ENCODE data around the gene ARHGEF11.

Gene ARHGEF11

DNA sequence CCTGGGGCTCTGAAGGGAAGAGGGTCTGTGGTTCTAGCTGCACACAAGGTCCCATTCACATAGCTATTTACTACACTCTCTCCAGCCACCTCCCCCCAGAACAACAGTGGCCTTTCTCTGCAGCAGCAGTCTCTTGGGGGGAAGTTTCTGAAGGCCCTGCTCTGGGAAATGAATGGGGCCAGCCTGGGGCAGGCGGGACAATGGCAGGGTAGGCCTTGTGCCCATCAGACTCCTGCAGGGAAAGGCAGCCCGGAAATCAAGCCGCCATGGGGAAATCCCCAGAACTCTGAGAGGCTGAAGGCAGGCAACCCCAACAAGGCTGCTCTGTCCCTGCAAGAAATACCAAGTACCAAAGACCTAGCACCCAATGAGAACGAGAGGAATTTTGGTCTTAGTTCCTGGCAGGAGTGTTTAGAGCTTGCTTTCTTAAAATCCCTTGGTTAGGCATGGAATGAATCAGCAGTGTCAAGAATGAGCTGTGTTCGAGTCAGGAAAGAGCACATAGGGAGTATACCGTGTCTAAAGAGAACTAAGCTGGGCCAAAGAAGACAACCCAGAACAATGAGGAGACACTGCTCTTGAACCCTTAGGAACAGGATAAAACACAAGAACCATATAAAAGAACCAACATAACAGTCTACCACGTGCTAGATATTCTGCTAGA, 11.3 kb downstream of the ARHGEF11 start:
- no peak for TF ChIP-seq ZFX (IDR thresholded peaks at IDR 0.05; ENCODE audit: borderline replicate concordance)
- TF ChIP-seq, protein P1, sequence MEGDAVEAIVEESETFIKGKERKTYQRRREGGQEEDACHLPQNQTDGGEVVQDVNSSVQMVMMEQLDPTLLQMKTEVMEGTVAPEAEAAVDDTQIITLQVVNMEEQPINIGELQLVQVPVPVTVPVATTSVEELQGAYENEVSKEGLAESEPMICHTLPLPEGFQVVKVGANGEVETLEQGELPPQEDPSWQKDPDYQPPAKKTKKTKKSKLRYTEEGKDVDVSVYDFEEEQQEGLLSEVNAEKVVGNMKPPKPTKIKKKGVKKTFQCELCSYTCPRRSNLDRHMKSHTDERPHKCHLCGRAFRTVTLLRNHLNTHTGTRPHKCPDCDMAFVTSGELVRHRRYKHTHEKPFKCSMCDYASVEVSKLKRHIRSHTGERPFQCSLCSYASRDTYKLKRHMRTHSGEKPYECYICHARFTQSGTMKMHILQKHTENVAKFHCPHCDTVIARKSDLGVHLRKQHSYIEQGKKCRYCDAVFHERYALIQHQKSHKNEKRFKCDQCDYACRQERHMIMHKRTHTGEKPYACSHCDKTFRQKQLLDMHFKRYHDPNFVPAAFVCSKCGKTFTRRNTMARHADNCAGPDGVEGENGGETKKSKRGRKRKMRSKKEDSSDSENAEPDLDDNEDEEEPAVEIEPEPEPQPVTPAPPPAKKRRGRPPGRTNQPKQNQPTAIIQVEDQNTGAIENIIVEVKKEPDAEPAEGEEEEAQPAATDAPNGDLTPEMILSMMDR (IDR thresholded peaks at IDR 0.05) = no peak
- no peak overlapping the region for H3K27ac ChIP-seq

DNA sequence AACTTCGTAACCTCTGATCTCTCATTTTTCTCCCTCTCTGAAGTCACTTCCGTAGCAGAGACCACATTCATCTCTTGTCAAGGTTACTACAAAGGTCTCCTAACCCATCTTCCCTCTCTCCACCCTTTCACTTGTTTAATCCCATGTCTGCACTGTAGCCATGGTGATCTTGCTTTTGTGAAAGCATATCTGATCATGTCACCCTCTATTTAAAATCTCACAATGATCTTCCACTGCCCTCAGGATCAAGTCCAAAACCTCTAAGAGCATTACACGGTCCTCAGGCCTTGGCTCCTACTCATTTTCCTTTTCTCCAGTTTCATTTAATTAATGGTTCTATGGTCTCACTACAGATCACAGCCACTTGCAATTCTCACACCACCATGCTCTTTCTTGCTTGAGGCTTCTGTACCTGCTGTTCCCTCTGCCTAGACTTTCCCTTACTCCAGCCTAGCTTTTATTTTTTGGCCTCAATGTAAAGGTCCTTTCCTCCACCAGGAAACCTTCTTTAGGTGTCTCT, 12.1 kb downstream of the ARHGEF11 start:
- TF ChIP-seq, protein P1 (IDR thresholded peaks at IDR 0.05) = no peak
- no peak for TF ChIP-seq ZFX (IDR thresholded peaks at IDR 0.05; ENCODE audit: borderline replicate concordance)

DNA sequence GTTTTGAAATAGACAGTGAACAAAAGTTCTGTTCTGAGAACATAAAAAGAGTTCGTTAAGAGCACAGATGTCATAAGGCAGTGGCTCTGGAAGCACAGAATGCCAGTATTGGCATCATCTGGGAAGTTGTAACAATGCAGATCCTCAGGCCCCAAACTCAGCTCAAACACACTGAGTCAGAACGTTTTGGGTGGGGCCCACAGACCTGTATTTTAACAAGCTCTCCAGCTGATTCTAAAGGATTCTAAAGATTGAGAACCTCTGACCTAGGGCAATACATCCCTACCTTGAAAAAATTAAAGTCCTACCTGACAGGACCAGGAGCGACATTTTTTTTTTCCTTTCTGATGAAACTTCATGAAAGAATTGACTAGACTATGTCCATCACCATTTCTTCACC, 13.2 kb downstream of the ARHGEF11 start:
- TF ChIP-seq, protein P1 (IDR thresholded peaks at IDR 0.05) = no peak
- TF ChIP-seq ZFX (IDR thresholded peaks at IDR 0.05; ENCODE audit: borderline replicate concordance) = no peak
- no peak overlapping the region for H3K27ac ChIP-seq

More for the DNA sequence above, 12.1 kb downstream of the ARHGEF11 start:
- no peak overlapping the region for H3K27ac ChIP-seq

DNA sequence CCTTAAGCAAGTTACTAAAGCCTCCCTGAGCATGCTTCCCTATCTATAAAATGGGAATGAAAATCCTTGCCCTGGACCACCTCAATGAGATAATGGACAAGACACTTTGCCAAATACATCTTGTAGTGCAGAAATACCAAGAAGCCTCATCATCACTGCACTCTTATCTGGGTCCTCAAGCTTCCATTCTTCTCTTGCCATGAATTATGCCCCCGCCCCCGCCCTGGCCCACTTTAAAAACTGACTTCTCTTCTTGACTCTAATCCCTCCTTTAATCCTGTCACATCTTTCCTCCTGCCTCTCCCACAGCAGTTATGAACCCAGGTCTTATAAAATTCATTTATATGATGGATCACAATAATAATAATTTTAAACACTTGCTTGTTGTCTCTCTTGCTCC, 14.8 kb downstream of the ARHGEF11 start:
- TF ChIP-seq, protein P1 (IDR thresholded peaks at IDR 0.05) = no peak
- no peak for TF ChIP-seq ZFX (IDR thresholded peaks at IDR 0.05; ENCODE audit: borderline replicate concordance)
- no peak overlapping the region for H3K27ac ChIP-seq

DNA sequence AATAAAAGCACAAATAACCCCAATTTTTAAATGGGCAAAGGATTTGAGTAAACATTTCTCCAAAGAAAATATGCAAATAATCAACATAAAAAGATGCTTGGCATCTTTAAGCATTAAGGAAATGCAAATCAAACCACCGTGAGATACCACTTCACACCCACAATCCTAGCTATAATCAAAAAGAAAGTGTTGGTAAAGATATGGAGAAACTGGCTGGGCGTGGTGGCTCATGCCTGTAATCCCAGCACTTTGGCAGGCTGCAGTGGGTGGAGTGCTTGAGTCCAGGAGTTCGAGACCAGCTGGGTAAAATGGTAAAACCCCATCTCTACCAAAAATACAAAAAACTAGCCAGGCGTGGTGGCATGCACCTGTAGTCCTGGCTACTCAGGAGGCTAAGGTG, 16.9 kb downstream of the ARHGEF11 start:
- no peak for TF ChIP-seq ZFX (IDR thresholded peaks at IDR 0.05; ENCODE audit: borderline replicate concordance)
- TF ChIP-seq, protein P1 (IDR thresholded peaks at IDR 0.05) = no peak

DNA sequence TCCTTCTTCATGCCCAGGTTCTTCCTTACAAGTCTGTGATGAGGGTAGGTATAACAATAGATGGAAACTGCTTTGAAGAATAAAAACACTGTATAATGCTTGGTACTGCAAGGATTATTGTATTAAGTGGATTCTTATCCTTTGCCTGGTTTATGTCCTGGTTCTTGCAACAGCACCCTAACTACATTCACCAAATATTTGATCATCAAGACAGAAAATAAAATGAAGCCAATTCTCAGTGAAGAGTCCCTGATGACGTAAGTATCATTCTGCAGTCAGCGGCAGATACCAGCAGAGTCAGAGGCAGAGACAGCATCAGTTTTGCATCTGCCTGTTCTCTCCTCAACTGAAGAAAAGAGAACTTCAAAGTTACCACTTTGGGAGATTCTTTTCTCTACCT, 19.7 kb downstream of the ARHGEF11 start:
- TF ChIP-seq, protein P1 (IDR thresholded peaks at IDR 0.05) = no peak
- no peak for TF ChIP-seq ZFX (IDR thresholded peaks at IDR 0.05; ENCODE audit: borderline replicate concordance)
- H3K27ac ChIP-seq = no peak overlapping the region

More for the DNA sequence above, 16.9 kb downstream of the ARHGEF11 start:
- H3K27ac ChIP-seq = no peak overlapping the region

DNA sequence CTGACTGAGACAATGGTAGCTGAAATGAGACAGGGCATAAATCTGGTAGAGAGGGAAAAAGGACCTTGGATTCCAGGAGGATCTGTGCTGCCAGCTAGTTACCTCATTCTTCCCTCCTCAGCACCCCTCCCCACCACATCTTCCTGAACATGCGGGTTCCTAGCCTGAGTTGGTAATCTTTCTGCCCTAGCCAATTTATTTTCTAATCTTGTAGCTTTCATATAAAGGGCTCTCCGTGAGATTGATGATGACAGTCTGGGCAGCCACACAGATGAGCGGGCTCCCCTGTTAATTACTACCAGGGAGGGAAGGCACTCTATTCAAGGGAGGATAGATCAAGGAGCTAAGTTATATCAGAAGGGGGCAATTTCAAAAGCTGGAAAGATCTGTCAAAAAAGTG, 20.2 kb downstream of the ARHGEF11 start:
- TF ChIP-seq, protein P1 (IDR thresholded peaks at IDR 0.05) = no peak
- TF ChIP-seq ZFX (IDR thresholded peaks at IDR 0.05; ENCODE audit: borderline replicate concordance) = no peak
- H3K27ac ChIP-seq = no peak overlapping the region

Measured in 22Rv1 (cell line).